ENCODE results near the gene MOSMO.

MOSMO gene

DNA sequence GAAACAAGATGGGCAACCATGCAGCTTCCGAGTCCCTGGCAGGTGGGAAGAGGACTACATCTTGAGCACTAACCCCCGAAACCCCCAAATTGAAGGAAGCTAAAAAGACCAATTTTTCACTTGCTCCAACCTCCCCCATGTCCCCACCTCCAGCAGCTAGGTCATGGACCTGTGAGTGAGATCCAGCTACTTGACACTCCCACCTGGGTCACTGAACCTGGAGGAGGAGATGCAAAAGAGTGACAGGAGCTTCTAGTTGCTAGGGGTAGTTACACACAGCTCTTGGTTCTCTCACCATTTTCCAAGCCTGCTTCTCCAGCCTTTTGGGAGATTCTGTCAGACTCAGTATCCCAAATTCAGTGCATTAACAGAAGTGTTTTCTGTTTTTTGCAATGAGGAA is 18.2 kb upstream of the MOSMO start:
- H3K4me3 ChIP-seq (ENCODE audit: low read depth, low read length): no peak overlapping the region
- TF ChIP-seq, protein P1, sequence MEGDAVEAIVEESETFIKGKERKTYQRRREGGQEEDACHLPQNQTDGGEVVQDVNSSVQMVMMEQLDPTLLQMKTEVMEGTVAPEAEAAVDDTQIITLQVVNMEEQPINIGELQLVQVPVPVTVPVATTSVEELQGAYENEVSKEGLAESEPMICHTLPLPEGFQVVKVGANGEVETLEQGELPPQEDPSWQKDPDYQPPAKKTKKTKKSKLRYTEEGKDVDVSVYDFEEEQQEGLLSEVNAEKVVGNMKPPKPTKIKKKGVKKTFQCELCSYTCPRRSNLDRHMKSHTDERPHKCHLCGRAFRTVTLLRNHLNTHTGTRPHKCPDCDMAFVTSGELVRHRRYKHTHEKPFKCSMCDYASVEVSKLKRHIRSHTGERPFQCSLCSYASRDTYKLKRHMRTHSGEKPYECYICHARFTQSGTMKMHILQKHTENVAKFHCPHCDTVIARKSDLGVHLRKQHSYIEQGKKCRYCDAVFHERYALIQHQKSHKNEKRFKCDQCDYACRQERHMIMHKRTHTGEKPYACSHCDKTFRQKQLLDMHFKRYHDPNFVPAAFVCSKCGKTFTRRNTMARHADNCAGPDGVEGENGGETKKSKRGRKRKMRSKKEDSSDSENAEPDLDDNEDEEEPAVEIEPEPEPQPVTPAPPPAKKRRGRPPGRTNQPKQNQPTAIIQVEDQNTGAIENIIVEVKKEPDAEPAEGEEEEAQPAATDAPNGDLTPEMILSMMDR (IDR thresholded peaks at IDR 0.05; ENCODE audit: low read depth, low read length): no peak

DNA sequence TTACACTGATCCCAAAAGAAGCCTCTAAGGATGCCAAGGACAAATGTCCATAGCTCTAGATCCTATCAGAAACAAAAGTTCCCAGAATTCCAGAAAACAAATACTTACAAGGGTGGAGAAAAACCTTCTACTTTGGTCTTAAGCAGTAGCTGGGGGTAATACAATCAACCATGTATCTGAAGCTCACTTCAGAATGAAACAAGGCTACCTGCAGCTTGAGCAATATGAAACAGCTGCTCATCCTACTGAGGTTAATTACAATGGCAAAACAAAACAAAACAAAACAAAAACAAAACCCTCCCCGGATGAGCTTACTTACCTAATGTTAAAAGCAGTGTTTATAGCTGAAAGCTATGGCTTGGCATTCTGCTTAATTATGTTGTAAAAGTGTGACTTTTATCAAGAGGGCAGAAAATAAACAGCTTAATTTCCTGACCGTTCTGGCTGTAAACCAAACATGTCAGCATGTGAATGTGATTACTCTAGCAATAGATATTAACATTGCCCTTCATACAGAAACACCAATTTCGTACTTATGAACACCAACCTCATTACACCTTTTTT is 17.4 kb upstream of the MOSMO start:
- TF ChIP-seq, protein P1 (IDR thresholded peaks at IDR 0.05; ENCODE audit: low read depth, low read length): no peak
- H3K4me3 ChIP-seq (ENCODE audit: low read depth, low read length): no peak overlapping the region

DNA sequence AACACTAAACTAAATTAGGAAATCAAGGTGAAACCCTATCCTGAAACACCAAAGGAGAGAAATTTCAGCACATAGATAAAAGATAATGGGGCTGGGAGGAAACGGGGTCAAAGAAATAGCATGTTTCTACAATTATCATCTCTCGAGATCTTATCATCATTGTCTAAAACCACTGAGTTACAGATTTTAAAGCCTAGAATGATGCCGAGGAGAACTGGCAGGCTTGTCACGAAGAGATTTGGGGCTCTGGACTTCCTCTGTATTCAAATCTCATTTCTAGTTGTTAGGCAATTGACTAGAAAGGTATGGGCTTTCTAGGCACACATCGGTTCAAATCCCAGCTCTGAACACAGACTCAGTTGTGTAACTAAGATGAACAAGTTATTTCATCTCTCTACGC is 16.3 kb upstream of the MOSMO start:
- TF ChIP-seq, protein P1 (IDR thresholded peaks at IDR 0.05; ENCODE audit: low read depth, low read length): no peak

DNA sequence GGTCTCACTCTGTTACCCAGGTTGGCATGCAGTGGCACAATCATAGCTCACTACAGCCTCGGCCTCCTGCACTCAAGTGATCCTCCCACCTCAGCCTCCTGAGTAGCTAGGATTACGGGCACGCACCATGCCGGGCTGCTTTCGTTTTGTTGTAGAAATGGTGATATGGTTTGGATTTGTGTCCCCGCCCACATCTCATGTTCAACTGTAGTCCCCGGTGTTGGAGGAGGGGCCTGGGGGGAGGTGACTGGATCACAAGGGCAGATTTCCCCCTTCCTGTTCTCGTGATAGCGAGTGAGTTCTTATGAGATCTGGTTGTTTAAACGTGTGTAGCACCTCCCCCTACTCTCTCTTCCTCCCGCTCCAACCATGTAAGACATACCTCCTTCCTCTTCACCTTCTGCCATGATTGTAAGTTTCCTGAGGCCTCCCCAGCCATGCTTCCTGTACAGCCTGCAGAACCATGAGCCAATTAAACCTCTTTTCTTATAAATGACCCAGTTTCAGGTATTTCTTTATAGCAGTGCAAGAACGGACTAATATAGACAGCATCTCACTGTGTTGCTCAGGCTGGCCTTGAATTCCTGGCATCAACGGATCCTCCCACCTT is 12.9 kb upstream of the MOSMO start:
- TF ChIP-seq, protein P1 (IDR thresholded peaks at IDR 0.05; ENCODE audit: low read depth, low read length): no peak
- no peak overlapping the region for H3K4me3 ChIP-seq (ENCODE audit: low read depth, low read length)

More for the DNA sequence above, 16.3 kb upstream of the MOSMO start:
- H3K4me3 ChIP-seq (ENCODE audit: low read depth, low read length): no peak overlapping the region

DNA sequence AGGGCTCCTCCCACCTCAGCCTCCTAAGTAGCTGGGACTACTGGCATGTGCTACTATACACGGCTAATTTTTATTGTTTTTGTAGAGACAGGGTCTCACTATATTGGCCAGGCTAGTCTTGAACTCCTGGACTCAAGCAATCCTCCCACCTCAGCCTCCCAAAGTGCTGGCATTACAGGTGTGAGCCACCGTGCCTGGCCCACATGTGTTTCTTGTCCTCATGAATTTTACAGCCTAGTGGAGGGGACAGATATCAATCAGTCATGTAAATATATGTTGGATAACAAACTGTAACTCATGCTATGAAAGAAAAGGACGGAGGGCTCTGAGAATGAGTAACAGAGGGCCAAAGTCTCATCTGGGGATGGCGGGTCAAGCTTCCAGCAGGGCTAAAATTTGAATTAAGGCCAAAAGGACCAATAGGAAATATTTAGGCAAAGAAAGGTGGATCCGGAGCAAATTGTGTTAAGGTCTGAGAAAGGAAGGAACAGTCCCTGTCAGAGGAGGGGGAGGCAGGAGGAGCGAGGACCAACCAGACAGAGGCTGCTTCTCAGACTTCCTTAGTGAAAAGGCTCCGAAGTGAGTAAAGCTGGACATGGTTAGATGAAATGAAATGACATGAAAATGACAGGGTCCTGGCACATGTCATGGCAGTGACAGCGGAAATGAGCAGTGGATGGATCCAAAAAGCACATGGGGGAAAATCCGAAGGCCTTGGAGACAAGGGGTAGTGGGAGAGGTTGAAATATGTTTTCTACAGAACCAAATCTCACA is 10.8 kb upstream of the MOSMO start:
- TF ChIP-seq, protein P1 (IDR thresholded peaks at IDR 0.05; ENCODE audit: low read depth, low read length): no peak
- H3K4me3 ChIP-seq (ENCODE audit: low read depth, low read length): no peak overlapping the region

DNA sequence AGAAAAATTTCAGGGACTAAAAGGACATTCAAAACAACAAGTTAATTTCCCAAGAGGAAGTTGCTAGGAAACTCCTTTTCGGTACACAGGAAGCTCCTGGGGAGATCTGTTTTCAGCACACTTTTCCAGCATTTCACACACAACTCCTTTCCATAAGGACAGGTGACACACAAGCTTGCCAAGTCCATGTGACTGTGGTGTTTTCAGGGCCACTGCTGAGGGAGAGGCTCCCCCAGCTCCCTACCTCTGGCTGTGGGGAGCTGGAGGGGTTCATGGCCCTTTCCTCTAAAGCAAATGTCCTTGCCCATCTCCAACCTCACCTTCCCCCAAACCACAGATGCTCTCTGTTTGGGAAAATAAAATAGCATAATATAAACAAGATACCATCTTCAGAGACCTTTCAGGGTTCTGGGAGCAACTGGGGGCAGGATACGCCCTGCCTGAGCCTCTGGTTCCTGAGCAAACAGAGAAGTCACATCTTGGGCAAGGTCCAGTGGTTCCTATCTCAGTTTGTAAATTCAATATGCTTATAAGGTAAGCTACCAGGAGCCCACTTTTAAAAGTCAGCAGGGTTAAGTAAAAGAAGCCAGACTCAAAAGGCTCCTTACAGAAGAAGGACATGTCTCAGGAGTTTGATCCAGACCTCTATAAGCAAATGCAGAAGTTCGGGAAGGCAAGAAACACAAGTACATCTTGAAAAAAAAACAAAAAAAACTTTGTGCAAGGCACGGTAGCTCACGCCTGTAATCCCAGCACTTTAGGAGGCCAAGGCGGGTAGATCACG is 10.0 kb upstream of the MOSMO start:
- no peak overlapping the region for H3K4me3 ChIP-seq (ENCODE audit: low read depth, low read length)
- TF ChIP-seq, protein P1 (IDR thresholded peaks at IDR 0.05; ENCODE audit: low read depth, low read length): no peak
